Epithelial cell of esophagus (primary cell): ENCODE results near the gene THADA.

Experiments
- DNase-seq: peaks from one replicate; pipeline ENCODE4 v3.0.0; 2010; ENCODE audit warnings: low read depth
- H3K4me3 ChIP-seq: 2 replicates; pipeline ENCODE4 v1.5.1; 2011; ENCODE audit warnings: mild to moderate bottlenecking, low read length, control low read depth
- CTCF ChIP-seq: IDR thresholded peaks from 2 replicates; pipeline ENCODE4 v1.5.1; 2011; ENCODE audit warnings: low read depth, mild to moderate bottlenecking, low read length, control low read depth, inconsistent platforms; ENCODE audit not compliant: insufficient read depth; ENCODE audit errors: missing control alignments

The THADA gene

GRCh38 chr2:43199492-43200488 is 396.0 kb downstream of the THADA start:
- TF ChIP-seq CTCF = no peak
- no peak overlapping the region for H3K4me3 ChIP-seq
- DNase-seq = peak; percentile 87

- no peak overlapping the region for H3K4me3 ChIP-seq
- TF ChIP-seq CTCF = no peak
- no peak for DNase-seq
Measured at GRCh38 chr2:43198263-43198662, 397.6 kb downstream of the THADA start.

- no peak for TF ChIP-seq CTCF
Measured at GRCh38 chr2:43197588-43197896, 398.3 kb downstream of the THADA start.

GRCh38 chr2:43196768-43197587 is 398.9 kb downstream of the THADA start:
- TF ChIP-seq CTCF = no peak

More at GRCh38 chr2:43197588-43197896, 398.3 kb downstream of the THADA start:
- DNase-seq = no peak
- no peak overlapping the region for H3K4me3 ChIP-seq

GRCh38 chr2:43194121-43194869 is 401.5 kb downstream of the THADA start:
- H3K4me3 ChIP-seq = no peak overlapping the region
- no peak for DNase-seq
- no peak for TF ChIP-seq CTCF

More at GRCh38 chr2:43196768-43197587, 398.9 kb downstream of the THADA start:
- H3K4me3 ChIP-seq = no peak overlapping the region
- DNase-seq = no peak

- no peak overlapping the region for H3K4me3 ChIP-seq
- TF ChIP-seq CTCF = no peak
- no peak for DNase-seq
Measured at GRCh38 chr2:43193652-43194120, 402.2 kb downstream of the THADA start.
